GM15510 (cell line): ENCODE measurements around the gene DCUN1D2.

ENCODE experiments used
- POLR2A ChIP-seq: IDR thresholded peaks from 3 replicates; pipeline ENCODE4 v1.6.1; 2011; ENCODE audit warnings: borderline replicate concordance; ENCODE audit not compliant: insufficient read length; ENCODE audit errors: extremely low read depth

The DCUN1D2 gene

DNA sequence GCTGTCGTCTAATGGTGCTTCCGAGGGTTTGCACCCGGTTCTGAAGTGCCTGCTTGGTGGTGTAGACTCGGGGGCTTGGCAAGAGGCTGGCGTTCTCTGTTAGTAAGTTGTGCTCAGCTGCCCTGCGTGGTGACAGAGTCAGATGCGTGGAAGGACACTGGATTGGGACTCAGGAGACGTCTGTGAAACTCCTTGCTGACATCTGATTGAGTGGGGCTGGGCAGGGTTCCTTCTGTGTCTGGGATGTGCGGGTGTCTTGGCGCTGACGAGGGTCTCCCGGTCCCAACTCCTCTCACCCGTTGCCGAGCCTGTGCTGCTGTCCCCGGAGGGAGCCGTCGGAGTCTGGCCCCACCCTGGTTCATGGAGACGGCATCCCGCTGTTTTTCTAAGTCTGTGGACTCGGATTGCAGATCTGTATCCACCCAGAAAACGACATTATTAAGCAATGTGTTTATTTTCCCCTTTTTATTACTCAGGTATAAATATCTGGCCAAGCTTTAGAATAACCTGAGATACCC lies 16.4 kb upstream of the DCUN1D2 start:
- no peak for TF ChIP-seq POLR2A

DNA sequence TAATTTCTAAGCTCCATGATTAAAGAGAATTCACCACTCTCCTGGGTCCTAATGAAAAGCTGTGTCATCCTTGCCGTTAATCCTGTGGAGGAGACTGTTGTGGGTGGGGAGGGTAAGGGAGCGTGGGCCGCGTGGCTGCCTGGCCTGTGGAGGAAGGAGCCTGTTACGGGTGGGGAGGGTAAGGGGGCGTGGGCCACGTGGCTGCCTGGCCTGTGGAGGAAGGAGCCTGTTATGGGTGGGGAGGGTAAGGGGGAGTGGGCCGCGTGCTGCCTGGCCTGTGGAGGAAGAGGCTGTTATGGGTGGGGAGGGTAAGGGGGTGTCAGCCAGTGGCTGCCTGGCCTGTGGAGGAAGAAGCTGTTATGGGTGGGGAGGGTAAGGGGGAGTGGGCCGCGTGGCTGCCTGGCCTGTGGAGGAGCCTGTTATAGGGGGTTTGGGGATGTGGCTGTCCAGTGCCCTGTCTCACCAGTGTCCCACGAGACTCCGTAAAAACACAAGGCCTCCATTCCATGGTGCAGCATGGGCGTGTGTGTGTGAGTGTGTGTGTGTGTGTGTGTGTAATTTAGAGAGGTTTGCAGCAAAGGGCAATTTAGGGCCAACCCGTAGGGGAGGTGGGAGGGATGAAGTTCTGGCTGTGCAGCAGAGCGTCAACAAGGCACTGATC lies 15.6 kb upstream of the DCUN1D2 start:
- no peak for TF ChIP-seq POLR2A

DNA sequence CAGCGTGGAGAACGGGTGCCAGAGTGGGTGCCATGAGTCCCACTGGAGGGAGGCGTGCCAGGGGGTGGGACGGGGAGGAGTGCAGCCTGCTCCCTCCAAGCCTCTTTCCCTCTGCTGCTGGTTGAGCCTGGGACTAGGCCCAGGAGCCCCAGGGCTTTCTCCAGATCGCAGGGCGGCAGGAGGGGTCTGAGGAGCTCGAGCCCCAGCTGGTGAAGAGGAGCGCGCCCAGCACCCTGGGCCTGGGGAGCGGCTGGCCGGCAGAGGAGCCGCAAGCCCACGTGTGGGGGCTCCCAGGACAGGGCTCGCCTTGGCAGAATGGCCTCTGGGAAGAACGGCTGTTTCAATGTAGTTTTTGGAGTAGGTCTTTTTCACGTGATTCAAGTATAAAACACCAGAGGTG lies 12.2 kb upstream of the DCUN1D2 start:
- no peak for TF ChIP-seq POLR2A

DNA sequence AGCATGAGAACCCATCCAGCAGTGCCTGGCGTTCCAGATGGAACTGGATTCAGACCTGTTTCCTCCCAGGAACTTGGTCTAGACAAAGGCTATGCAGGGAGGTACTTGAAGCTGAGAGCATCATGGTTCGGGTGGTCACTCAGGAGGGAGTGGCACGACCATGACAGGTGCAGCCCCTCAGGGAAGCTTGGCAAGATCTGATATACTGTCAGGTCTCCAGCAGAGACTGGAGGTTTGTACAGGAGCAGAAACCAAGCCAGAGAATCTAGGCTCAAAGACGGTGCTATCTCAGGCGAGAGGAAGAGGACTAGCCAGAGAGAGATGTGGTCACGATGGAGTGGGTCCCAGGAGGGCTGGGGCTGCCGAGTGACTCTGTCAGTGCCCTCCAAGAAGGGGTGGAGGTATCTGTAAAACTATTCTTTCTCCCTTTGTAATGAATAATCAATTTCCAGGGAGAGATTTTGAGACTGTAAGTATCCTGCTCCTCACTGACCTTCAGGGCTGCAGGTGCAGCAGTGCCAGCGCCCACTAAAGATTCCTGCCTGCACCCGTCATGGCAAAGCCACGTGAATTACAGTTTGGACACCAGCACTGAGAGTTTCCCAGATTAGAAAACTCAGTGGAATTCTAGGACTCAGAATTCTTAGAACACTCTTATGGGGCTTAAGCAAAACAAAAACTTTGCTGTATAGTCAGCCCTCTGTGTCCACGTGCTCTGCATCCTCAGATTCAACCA lies 10.2 kb upstream of the DCUN1D2 start:
- no peak for TF ChIP-seq POLR2A

DNA sequence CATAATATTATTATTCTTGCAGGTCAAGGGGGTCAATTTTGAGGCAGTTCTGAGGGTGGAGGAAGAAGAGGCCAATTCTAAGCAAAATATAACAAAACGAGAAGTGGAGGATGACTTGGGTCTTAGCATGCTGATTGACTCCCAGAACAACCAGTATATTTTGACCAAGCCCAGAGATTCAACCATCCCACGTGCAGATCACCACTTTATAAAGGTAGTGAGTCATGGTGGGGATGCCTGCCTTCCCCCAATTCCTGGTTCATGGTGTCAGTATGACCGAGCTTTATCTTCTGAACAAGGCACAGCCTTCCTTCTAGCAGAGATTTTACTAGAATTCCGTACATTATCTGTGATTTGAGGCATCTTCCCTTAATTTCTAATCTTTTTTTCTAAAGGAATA lies 9.4 kb upstream of the DCUN1D2 start:
- no peak for TF ChIP-seq POLR2A

DNA sequence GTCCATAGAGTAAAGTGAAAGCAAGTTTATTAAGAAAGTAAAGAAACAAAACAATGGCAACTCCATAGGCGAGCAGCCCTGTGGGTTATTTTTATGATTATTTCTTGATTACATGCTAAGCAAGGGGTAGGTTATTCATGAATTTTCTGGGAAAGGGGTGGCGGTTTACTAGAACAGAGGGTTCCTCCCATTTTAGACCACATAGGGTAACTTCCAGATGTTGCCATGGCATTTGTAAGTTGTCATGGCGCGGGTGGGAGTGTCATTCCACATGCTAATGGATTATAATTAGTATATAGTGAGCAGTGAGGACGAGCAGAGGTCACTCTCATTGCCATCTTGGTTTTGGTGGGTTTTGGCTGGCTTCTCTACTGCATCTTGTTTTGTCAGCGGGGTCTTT lies 8.4 kb upstream of the DCUN1D2 start:
- TF ChIP-seq POLR2A = no peak

DNA sequence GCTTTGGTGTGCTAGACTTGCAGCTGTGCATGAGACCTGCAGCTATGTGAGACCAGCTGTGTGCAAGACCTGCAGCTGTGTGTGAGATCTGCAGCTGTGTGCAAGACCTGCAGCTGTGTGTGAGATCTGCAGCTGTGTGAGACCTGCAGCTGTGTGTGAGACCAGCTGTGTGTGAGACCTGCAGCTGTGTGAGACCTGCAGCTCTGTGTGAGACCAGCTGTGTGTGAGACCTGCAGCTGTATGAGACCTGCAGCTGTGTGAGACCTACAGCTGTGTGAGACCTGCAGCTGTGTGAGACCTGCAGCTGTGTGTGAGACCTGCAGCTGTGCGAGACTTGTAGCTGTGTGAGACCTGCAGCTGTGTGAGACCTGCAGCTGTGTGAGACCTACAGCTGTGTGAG lies 6.7 kb upstream of the DCUN1D2 start:
- TF ChIP-seq POLR2A = no peak

DNA sequence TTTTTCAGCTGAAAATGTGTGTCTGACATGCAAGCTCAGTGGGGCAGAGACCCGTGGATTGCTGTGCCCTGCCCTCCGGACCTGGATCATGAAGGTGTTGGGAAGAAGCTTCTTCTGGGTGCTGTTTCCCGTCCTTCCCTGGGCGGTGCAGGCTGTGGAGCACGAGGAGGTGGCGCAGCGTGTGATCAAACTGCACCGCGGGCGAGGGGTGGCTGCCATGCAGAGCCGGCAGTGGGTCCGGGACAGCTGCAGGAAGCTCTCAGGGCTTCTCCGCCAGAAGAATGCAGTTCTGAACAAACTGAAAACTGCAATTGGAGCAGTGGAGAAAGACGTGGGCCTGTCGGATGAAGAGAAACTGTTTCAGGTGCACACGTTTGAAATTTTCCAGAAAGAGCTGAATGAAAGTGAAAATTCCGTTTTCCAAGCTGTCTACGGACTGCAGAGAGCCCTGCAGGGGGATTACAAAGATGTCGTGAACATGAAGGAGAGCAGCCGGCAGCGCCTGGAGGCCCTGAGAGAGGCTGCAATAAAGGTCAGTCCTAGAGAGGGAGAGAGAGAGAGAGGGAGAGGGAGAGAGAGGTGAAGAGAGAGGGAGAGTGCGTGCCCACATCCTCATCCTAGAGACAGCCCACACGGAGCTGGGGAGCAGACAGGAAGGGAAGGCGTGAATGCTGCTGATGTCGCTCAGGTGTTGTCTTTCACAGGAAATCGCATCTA lies 5.1 kb upstream of the DCUN1D2 start:
- TF ChIP-seq POLR2A = no peak

DNA sequence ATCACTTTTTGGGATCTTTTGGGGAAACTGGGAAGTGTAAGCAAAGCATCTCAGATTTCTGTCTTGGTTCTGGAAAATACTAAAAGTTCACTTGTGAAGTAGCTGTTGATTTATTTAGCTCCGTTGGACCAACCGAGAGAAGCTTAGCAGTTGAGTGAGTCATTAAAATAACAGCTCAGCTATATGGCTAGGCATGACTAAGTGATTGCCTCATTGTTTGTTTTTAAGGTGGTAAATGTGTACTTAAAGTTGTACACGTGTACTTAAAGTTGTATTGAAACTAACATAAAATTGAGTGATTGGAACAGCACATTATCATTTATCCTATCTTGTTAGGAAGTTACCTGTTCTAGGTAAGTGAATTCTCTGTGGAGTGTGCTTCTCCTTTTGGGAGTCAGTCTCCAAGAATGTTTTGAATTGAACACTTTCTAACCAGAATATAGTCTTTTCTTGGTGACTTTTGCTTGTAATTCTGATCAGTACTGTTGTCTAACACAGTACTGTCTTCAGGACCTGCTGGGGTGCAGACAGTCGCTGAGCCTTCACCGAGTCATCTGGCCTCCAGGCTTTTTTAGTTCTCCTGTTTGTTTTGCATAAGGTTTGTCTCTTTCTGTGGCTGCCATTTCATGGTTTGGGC lies 2.9 kb upstream of the DCUN1D2 start:
- no peak for TF ChIP-seq POLR2A

DNA sequence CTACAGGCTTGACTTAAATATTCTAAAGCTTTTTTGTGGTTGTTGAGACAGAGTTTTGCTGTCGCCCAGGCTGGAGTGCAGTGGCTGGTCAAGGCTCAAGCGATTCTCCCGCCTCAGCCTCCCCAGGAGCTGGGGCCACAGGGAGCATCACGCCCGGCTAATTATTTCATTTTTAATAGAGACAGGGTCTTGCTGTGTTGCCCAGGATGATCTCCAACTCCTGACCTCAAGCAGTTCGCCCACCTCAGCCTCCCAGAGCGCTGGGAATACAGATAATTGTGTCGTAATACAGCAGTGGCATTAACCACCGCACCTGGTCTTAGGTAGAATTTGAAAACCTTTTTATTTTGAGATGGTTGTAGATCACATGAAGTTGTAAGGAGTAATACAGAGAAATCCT lies 1.5 kb upstream of the DCUN1D2 start:
- TF ChIP-seq POLR2A = no peak

DNA sequence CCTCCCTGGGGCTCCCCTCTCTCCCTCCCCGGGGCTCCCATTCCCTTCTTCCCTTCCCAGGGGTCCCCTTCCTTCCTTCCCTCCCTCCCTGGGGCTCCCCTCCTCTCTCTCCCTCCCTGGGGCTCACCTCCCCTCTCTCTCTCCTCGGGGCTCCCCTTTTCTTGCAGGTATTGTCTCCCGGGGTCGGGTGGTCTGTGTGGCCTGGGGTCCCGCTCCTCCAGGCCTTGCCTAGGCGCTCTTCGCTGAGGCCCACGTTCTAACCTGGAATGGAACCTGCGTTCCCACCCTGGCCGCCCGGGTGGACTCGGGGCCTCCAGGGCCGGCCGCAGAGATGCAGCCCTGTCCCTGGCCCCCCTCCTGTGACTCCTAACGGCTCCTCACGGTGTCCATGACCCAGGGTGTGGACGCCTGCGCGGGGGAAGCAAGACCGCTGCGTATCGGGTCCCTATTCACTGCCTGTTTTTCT lies 940 bp upstream of the DCUN1D2 start:
- TF ChIP-seq POLR2A = no peak

DNA sequence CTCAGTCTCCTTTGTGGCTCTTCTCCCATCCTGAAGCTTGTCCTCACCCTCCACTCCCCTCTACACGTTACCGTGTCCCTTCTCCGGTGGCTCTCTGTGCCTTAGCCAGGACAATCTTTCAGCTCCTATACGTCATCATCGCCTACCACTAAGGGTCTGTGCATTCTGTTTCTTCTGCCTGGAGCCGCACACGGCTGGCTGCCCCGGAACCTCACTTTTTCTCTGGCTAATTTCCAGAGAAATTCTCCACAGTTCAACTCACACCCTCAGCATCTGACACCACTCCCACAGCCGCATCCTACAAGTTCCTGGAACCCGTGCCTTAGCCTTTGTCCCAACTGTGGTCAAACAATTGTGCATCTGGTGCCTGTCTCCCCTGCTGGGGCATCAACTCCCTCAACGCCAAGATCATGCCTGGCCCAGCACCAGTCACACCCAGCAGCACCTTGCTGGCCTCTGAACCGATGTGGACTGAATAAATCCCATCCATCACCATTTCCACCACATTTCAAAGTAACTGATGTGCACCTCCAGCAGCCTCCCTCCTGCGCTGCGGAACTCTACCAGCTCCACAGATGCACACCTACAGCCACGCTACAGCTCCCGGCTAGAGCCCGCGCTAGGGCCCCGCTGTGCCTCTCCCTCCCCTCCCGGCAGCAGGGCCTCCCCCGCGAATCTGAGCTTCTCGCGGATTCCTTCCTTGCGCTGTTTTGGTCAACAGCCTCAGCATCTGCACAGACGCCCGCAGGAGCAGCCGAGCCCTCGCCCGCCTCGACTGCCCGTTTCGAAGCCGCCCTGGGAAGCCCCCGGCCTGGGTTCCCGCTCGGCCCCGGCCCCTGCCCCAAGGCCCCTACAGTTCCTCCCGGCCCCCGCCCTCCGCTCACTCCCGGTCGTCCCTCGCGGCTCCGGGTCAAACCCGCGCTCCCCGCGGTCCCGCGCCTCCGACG lies 689 bp downstream of the DCUN1D2 start:
- TF ChIP-seq POLR2A = no peak

DNA sequence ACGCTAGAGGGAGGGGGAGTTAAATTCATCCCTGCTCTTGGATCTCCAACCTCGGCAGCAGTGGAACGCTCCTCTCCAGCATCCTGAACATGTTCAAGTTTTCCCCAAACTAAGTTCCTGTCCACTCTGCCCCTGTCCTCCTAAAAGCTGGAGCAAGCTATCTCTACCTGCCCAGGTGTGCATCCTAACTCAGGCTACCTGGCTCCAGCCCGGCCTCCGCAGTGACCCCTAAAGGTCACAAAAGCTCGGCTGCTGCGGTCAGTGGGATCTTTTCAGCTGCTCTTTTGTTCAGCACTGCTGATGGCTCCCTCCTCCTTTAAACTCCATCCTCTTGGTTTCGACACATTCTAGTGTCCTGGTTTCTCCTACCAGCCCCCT lies 1.4 kb downstream of the DCUN1D2 start:
- no peak for TF ChIP-seq POLR2A

DNA sequence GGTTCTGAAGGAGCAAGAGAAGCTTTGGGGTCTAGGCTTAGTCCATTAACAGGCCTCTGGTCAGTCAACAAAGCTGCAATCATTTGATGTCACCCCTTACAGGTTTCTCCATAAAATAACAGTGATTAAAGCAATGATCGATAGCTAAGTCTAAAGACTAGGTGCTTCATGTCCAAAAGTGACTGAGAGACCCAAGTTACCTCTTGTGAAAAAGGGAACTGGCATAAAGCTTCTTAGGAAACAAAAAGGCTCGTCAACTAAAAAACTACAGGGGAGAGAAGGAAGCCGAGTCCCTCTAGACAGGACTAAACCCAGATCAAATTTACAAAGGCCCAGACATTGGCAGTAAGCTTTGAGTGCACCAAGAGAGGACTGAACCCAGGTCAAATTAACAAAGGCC lies 2.2 kb downstream of the DCUN1D2 start:
- TF ChIP-seq POLR2A = no peak
